ENCODE results near the gene PGLYRP3. TPM values are rescaled to one million over a fixed set of nuclear protein-coding genes. Genes with fewer than 3 reads are reported as not detected.

The PGLYRP3 gene
- total and polyA plus RNA-seq, 2 of the 8 experiments (the other 6 are each of a cell fraction or from before 2014, with no cell fraction given): not detected

DNA sequence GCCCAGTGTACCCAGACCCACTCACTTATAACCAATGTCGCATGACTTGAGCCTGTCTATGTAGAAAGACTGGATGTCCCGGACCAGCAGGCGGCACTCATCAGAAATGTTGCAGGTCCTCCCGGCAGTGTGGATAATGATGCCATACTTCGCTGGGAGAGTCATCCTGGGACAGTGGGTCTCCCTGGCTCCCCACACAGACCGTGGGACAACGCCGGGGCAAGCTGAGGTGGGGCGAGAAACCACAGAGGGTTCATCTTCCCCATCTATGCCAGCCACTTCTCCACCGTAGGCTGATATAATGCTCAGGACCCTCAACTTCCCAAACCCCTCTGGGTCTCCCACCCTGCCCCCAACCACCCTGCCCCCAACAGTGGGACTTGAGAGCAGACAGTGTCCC is 27.6 kb upstream of the PGLYRP3 start (continued):
- TF ChIP-seq BCL11A (IDR thresholded peaks at IDR 0.05; ENCODE audit: low read depth in 2 of 2, low read length in 2 of 2): no peak
- TF ChIP-seq TAF1 (IDR thresholded peaks at IDR 0.05; ENCODE audit: low read depth, low read length): no peak
- TF ChIP-seq CEBPB (IDR thresholded peaks at IDR 0.05; ENCODE audit: low read depth, low read length): no peak

All from H1 (cell line).